Endodermal cell (in vitro differentiated cells): ENCODE results near the gene HAUS7. TPM values are rescaled to one million over a fixed set of nuclear protein-coding genes. Genes with fewer than 3 reads are reported as not detected.

Source experiments
- DNase-seq: peaks from one replicate; pipeline ENCODE4 v3.0.0-alpha.2; 2017
- H3K27ac ChIP-seq: 2 replicates; pipeline ENCODE4 v1.5.1; 2013; ENCODE audit warnings: mild to moderate bottlenecking, low read depth, low read length, moderate library complexity
- H3K27me3 ChIP-seq: 2 replicates; pipeline ENCODE4 v1.6.1; 2013; ENCODE audit warnings: mild to moderate bottlenecking, low read length, moderate library complexity; ENCODE audit not compliant: insufficient read depth, control insufficient read depth, poor library complexity, severe bottlenecking
- H3K36me3 ChIP-seq: 2 replicates; pipeline ENCODE4 v1.7.0; 2013; ENCODE audit warnings: mild to moderate bottlenecking, low read length, moderate library complexity; ENCODE audit not compliant: control insufficient read depth, insufficient read depth
- H3K4me1 ChIP-seq: one replicate; pipeline ENCODE4 v1.7.0; 2013; ENCODE audit warnings: low read length; ENCODE audit not compliant: control insufficient read depth, insufficient read depth
- H3K4me3 ChIP-seq: 2 replicates; pipeline ENCODE4 v1.5.1; 2013; ENCODE audit warnings: mild to moderate bottlenecking, low read length, moderate library complexity
- H3K9ac ChIP-seq: 2 replicates; pipeline ENCODE4 v1.6.1; 2013; ENCODE audit warnings: mild to moderate bottlenecking, low read length, moderate library complexity; ENCODE audit not compliant: poor library complexity, severe bottlenecking; ENCODE audit errors: extremely low read depth
- H3K9me3 ChIP-seq: 2 replicates; pipeline ENCODE4 v1.6.1; 2013; ENCODE audit warnings: mild to moderate bottlenecking, low read length, moderate library complexity; ENCODE audit not compliant: control insufficient read depth
- H3K27ac Mint-ChIP-seq: 2 replicates; pipeline ENCODE4 v1.8.0; 2020; ENCODE audit warnings: mixed read lengths
- H3K27me3 Mint-ChIP-seq: 2 replicates; pipeline ENCODE4 v1.8.0; 2021; ENCODE audit warnings: mild to moderate bottlenecking, mixed read lengths; ENCODE audit not compliant: insufficient read depth
- H3K36me3 Mint-ChIP-seq: 2 replicates; pipeline ENCODE4 v1.8.0; 2020; ENCODE audit warnings: low read depth, mixed read lengths
- H3K4me1 Mint-ChIP-seq: 2 replicates; pipeline ENCODE4 v1.8.0; 2020; ENCODE audit warnings: mixed read lengths
- H3K4me3 Mint-ChIP-seq: 2 replicates; pipeline ENCODE4 v1.8.0; 2020; ENCODE audit warnings: mild to moderate bottlenecking, moderate library complexity, mixed read lengths
- H3K9me3 Mint-ChIP-seq: 2 replicates; pipeline ENCODE4 v1.8.0; 2020; ENCODE audit warnings: mild to moderate bottlenecking, mixed read lengths
- WGBS, 2 experiments: methylation state at CpG; one replicate each; pipeline versions ENCODE4 v1.1.5 to v1.1.7; 2013; ENCODE audit warnings: missing lambda C conversion rate in 2 of 2, mixed read lengths in 1 of 2; ENCODE audit not compliant: insufficient coverage in 1 of 2, insufficient read length in 1 of 2; 5-methylcytosine and 5-hydroxymethylcytosine counted together
- total RNA-seq, 2 donors: library from RNA; stranded (reverse); fragmentation: NEBNext Ultra II Directional in 1 of 2; extraction: Animal tissue kit (Norgen Biotek cat#: 25700) in 1 of 2; gene quantifications; 2 replicates in 1 of 2; 3 replicates in 1 of 2; pipeline ENCODE4 v1.2.1, GENCODE V29; 2021
- TF ChIP-seq, protein P1 (sequence below): fragments of 200-600 bp; sonication (generic); conservative IDR thresholded peaks from 2 replicates; pipeline ENCODE4 v1.5.0; 2021; ENCODE audit warnings: antibody characterized with exemption, mild to moderate bottlenecking

HAUS7 gene
- total RNA-seq, 2 donors from 2014 or later = 28.7 to 30.9 TPM

DNA sequence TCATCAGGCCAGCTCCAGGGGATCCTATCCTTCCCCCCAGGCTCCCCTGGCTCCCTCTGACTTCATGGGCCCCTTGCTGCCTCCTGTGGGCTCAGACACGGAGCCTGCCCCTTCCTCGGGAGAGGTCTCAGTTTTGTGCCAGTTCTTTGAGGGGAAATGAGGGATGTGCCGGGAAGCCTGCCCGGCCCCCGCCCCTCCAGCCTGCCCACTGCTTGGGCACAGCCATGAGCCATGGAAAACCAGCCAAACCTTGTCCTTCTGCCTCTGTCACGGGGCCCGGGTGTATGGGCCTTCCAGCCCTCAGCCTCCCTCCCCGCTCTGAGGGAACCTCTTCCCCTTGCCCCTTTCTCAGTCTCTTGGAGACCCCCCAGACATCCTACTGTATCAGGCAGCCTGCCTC lies 31.2 kb upstream of the HAUS7 start:
- no peak for DNase-seq
- Mint-ChIP-seq H3K27ac (no peak overlapping the region), H3K27me3 (no peaks in the 10 kb centered on the region), H3K36me3 (peaks cover 2% of the 10 kb centered on the region), H3K9me3 (peaks cover 36% of the 10 kb centered on the region), H3K4me1 (no peaks in the 10 kb centered on the region), H3K4me3 (no peak overlapping the region)
- H3K9me3 ChIP-seq = no peaks in the 10 kb centered on the region
- no peak overlapping the region for H3K27ac ChIP-seq
- no peak overlapping the region for H3K4me3 ChIP-seq
- H3K4me1 ChIP-seq = no peaks in the 10 kb centered on the region
- TF ChIP-seq, protein P1, sequence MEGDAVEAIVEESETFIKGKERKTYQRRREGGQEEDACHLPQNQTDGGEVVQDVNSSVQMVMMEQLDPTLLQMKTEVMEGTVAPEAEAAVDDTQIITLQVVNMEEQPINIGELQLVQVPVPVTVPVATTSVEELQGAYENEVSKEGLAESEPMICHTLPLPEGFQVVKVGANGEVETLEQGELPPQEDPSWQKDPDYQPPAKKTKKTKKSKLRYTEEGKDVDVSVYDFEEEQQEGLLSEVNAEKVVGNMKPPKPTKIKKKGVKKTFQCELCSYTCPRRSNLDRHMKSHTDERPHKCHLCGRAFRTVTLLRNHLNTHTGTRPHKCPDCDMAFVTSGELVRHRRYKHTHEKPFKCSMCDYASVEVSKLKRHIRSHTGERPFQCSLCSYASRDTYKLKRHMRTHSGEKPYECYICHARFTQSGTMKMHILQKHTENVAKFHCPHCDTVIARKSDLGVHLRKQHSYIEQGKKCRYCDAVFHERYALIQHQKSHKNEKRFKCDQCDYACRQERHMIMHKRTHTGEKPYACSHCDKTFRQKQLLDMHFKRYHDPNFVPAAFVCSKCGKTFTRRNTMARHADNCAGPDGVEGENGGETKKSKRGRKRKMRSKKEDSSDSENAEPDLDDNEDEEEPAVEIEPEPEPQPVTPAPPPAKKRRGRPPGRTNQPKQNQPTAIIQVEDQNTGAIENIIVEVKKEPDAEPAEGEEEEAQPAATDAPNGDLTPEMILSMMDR = no peak
- H3K27me3 ChIP-seq = no peaks in the 10 kb centered on the region
- no peaks in the 10 kb centered on the region for H3K36me3 ChIP-seq
- H3K9ac ChIP-seq = no peak overlapping the region
- WGBS, 2 experiments = 95% methylated on average over 8 of the region's 8 CpGs; no CpG with 5 or more reads in 1 of the 2 experiments

DNA sequence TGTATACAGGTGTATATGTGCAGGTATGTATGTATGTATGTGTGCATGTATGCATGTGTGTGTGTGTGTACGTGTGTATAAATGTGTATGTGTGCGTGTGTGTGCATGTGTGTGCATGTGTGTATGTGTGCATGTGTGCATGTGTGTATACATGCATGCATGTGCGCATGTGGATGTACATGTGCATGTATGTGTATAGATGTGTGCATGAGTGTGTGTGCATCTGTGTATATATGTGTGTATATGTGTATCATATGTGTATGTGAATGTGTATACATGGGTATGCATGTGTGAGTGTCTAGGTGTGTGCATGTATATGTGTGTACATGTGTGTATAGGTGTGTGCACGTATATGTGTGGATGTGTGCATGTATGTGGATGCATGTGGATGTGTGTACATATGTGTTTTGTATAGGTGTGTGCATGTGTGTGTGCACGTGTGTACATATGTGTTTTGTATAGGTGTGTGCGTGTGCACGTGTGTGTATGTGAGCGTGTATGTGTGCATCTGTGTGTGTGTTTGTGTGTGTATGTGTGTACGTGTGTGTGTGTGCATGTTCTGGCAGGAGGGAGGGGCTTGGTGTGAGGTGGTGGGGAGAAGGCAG lies 30.4 kb upstream of the HAUS7 start:
- TF ChIP-seq, protein P1 = no peak
- H3K27ac ChIP-seq = no peak overlapping the region
- Mint-ChIP-seq H3K27ac (no peak overlapping the region), H3K36me3 (peaks cover 2% of the 10 kb centered on the region), H3K4me3 (no peak overlapping the region), H3K4me1 (no peaks in the 10 kb centered on the region), H3K27me3 (no peaks in the 10 kb centered on the region), H3K9me3 (peaks cover 32% of the 10 kb centered on the region)
- H3K4me1 ChIP-seq = no peaks in the 10 kb centered on the region
- DNase-seq = no peak
- no peak overlapping the region for H3K9ac ChIP-seq
- WGBS, 2 experiments = 94 to 97% methylated on average over 3 to 8 of the region's 9 CpGs
- H3K27me3 ChIP-seq = no peaks in the 10 kb centered on the region
- no peak overlapping the region for H3K4me3 ChIP-seq
- no peaks in the 10 kb centered on the region for H3K9me3 ChIP-seq
- H3K36me3 ChIP-seq = no peaks in the 10 kb centered on the region

DNA sequence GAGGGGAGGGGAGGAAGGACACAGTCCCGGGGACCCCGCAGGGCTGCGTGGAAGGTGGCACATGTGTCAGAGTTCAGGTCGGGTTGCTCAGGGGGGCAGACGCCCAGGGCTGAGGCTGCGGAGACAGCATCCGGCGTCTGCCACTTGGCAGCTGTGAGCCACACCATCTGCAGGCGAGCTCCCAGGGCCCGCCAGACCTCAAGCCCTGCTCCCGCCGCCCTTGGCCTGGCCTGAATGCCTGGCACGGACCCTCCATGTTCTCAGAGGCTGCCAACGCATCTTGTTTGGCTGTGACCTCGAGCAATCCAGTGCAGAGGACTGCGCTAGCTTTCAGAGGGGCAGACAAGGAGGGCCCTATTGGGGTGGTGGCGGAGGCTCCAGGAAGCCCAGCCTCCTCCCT lies 29.5 kb upstream of the HAUS7 start:
- Mint-ChIP-seq H3K27me3 (no peaks in the 10 kb centered on the region), H3K9me3 (peaks cover 31% of the 10 kb centered on the region), H3K36me3 (peaks cover 2% of the 10 kb centered on the region), H3K4me1 (no peaks in the 10 kb centered on the region), H3K27ac (no peak overlapping the region), H3K4me3 (no peak overlapping the region)
- TF ChIP-seq, protein P1 = no peak
- H3K9me3 ChIP-seq = no peaks in the 10 kb centered on the region
- no peaks in the 10 kb centered on the region for H3K27me3 ChIP-seq
- no peaks in the 10 kb centered on the region for H3K4me1 ChIP-seq
- no peak overlapping the region for H3K27ac ChIP-seq
- 89 to 100% methylated on average over 1 to 17 of the region's 17 CpGs for WGBS, 2 experiments
- no peaks in the 10 kb centered on the region for H3K36me3 ChIP-seq
- no peak for DNase-seq
- H3K4me3 ChIP-seq = no peak overlapping the region
- no peak overlapping the region for H3K9ac ChIP-seq
